ENCODE results near the gene ABCC9.

Gene ABCC9

DNA sequence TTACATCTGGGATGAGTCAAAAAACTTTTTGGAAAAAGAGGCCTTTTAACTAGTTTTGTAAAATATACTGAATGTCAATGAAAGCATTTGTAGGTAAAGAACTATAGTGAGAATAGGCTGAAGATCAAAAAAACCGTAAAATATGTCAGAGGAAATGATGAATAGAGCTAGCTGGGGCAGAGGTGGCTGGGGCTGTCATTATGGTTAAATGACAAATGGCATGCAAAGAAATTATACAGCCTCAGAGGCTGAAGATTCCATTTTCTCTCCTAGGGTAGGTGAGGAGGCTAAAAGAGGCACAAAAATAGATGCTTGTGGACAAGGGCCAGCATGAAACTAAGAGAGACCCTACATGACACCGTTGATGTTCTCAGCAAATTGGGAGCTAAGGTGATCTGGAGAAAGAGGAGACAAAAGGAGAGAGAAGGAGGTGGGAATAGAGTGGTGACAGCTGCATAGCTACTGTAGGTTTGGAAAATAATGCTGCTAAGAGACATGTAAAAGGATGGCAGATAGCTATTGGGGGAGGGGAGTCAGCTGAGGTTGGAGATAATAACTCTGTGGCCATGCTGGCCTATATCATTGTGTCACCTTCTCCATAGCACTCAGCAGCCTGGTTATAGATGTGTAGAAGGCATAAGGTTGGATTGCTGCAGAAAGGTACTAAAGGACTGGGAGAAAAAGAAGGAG lies 63.8 kb downstream of the ABCC9 start:
- no peak overlapping the region for H3K27ac ChIP-seq
- H3K4me1 ChIP-seq (ENCODE audit: control insufficient read depth in 1 of 2, insufficient read depth in 1 of 2, low read depth in 1 of 2, low read length in 1 of 2), result no peaks in the 10 kb centered on the region
- no peak overlapping the region for H3K4me3 ChIP-seq (ENCODE audit: low read depth in 1 of 2, low read length in 1 of 2)
- H3K27me3 ChIP-seq, result no peaks in the 10 kb centered on the region
- no peaks in the 10 kb centered on the region for H3K9me3 ChIP-seq
- no peak for TF ChIP-seq CTCF (IDR thresholded peaks at IDR 0.05)
- H3K36me3 ChIP-seq, result no peaks in the 10 kb centered on the region

DNA sequence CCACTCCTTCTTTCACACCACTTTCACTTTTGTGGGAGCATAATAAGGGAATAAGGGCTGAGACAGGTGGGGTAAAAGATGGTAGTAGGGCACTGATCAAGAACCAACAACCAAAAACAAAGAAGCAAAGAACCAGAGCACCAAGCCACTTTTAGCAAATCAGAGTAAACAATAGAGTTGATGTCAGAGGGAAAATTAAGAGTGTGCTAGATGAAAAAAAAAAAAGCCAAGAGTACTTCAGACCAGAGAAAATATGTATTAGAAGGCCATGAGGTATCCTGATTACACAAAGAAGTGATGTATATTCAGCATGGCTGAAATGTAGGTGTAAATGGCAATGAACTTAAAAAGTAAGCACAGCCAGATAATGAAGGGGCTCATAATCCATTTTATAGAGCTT lies 75.4 kb downstream of the ABCC9 start:
- H3K4me3 ChIP-seq (ENCODE audit: low read depth in 1 of 2, low read length in 1 of 2), result no peak overlapping the region
- H3K4me1 ChIP-seq (ENCODE audit: control insufficient read depth in 1 of 2, insufficient read depth in 1 of 2, low read depth in 1 of 2, low read length in 1 of 2), result no peaks in the 10 kb centered on the region
- H3K9me3 ChIP-seq, result no peaks in the 10 kb centered on the region
- no peak overlapping the region for H3K27ac ChIP-seq
- no peaks in the 10 kb centered on the region for H3K27me3 ChIP-seq
- no peak for TF ChIP-seq CTCF (IDR thresholded peaks at IDR 0.05)
- no peaks in the 10 kb centered on the region for H3K36me3 ChIP-seq

GRCh38 chr12:21860534-21860933 lies 80.7 kb downstream of the ABCC9 start:
- no peaks in the 10 kb centered on the region for H3K9me3 ChIP-seq
- no peak overlapping the region for H3K4me3 ChIP-seq (ENCODE audit: low read depth in 1 of 2, low read length in 1 of 2)
- H3K27me3 ChIP-seq, result no peaks in the 10 kb centered on the region
- no peaks in the 10 kb centered on the region for H3K4me1 ChIP-seq (ENCODE audit: control insufficient read depth in 1 of 2, insufficient read depth in 1 of 2, low read depth in 1 of 2, low read length in 1 of 2)
- H3K27ac ChIP-seq, result no peak overlapping the region
- H3K36me3 ChIP-seq, result no peaks in the 10 kb centered on the region
- TF ChIP-seq CTCF (IDR thresholded peaks at IDR 0.05), result no peak

GRCh38 chr12:21860128-21860527 lies 81.1 kb downstream of the ABCC9 start:
- Histone ChIP-seq H3K9me3 (no peaks in the 10 kb centered on the region), H3K27ac (no peak overlapping the region), H3K36me3 (no peaks in the 10 kb centered on the region), H3K4me1 (ENCODE audit: control insufficient read depth in 1 of 2, insufficient read depth in 1 of 2, low read depth in 1 of 2, low read length in 1 of 2) (no peaks in the 10 kb centered on the region), H3K4me3 (ENCODE audit: low read depth in 1 of 2, low read length in 1 of 2) (no peak overlapping the region), H3K27me3 (no peaks in the 10 kb centered on the region)
- no peak for TF ChIP-seq CTCF (IDR thresholded peaks at IDR 0.05)

- Histone ChIP-seq H3K4me3 (ENCODE audit: low read depth in 1 of 2, low read length in 1 of 2) (no peak overlapping the region), H3K27me3 (no peaks in the 10 kb centered on the region), H3K36me3 (no peaks in the 10 kb centered on the region), H3K4me1 (ENCODE audit: control insufficient read depth in 1 of 2, insufficient read depth in 1 of 2, low read depth in 1 of 2, low read length in 1 of 2) (no peaks in the 10 kb centered on the region), H3K9me3 (no peaks in the 10 kb centered on the region), H3K27ac (no peak overlapping the region)
- no peak for TF ChIP-seq CTCF (IDR thresholded peaks at IDR 0.05)
Observed at GRCh38 chr12:21852251-21852650, 89.0 kb downstream of the ABCC9 start.

Data from neutrophil (primary cell).